ENCODE results near the gene VPS26C.

GRCh38 chr21:37192019-37192418 is 75.1 kb downstream of the VPS26C start:
- no peak for TF ChIP-seq NFE2L1 (CRISPR knock-in tag; IDR thresholded peaks at IDR 0.05)
- no peak for TF ChIP-seq CREB1 (CRISPR knock-in tag; IDR thresholded peaks at IDR 0.05)
- TF ChIP-seq FOXJ3 (CRISPR knock-in tag; IDR thresholded peaks at IDR 0.05; ENCODE audit: borderline replicate concordance): no peak
- TF ChIP-seq MYBL2 (CRISPR knock-in tag; IDR thresholded peaks at IDR 0.05): no peak
- TF ChIP-seq, protein P1, sequence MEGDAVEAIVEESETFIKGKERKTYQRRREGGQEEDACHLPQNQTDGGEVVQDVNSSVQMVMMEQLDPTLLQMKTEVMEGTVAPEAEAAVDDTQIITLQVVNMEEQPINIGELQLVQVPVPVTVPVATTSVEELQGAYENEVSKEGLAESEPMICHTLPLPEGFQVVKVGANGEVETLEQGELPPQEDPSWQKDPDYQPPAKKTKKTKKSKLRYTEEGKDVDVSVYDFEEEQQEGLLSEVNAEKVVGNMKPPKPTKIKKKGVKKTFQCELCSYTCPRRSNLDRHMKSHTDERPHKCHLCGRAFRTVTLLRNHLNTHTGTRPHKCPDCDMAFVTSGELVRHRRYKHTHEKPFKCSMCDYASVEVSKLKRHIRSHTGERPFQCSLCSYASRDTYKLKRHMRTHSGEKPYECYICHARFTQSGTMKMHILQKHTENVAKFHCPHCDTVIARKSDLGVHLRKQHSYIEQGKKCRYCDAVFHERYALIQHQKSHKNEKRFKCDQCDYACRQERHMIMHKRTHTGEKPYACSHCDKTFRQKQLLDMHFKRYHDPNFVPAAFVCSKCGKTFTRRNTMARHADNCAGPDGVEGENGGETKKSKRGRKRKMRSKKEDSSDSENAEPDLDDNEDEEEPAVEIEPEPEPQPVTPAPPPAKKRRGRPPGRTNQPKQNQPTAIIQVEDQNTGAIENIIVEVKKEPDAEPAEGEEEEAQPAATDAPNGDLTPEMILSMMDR (IDR thresholded peaks at IDR 0.05): no peak
- TF ChIP-seq ZNF263 (CRISPR knock-in tag; IDR thresholded peaks at IDR 0.05; ENCODE audit: low read depth): no peak
- TF ChIP-seq, protein P2, sequence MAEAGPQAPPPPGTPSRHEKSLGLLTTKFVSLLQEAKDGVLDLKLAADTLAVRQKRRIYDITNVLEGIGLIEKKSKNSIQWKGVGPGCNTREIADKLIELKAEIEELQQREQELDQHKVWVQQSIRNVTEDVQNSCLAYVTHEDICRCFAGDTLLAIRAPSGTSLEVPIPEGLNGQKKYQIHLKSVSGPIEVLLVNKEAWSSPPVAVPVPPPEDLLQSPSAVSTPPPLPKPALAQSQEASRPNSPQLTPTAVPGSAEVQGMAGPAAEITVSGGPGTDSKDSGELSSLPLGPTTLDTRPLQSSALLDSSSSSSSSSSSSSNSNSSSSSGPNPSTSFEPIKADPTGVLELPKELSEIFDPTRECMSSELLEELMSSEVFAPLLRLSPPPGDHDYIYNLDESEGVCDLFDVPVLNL (CRISPR knock-in tag; IDR thresholded peaks at IDR 0.05; ENCODE audit: borderline replicate concordance, low read depth): no peak
- no peak for TF ChIP-seq RELA (CRISPR knock-in tag; IDR thresholded peaks at IDR 0.05; ENCODE audit: borderline replicate concordance)
- no peak for TF ChIP-seq TEAD4 (CRISPR knock-in tag; IDR thresholded peaks at IDR 0.05)
- TF ChIP-seq, protein P3, sequence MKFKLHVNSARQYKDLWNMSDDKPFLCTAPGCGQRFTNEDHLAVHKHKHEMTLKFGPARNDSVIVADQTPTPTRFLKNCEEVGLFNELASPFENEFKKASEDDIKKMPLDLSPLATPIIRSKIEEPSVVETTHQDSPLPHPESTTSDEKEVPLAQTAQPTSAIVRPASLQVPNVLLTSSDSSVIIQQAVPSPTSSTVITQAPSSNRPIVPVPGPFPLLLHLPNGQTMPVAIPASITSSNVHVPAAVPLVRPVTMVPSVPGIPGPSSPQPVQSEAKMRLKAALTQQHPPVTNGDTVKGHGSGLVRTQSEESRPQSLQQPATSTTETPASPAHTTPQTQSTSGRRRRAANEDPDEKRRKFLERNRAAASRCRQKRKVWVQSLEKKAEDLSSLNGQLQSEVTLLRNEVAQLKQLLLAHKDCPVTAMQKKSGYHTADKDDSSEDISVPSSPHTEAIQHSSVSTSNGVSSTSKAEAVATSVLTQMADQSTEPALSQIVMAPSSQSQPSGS (CRISPR knock-in tag; IDR thresholded peaks at IDR 0.05; ENCODE audit: borderline replicate concordance, low read depth): no peak
- TF ChIP-seq, protein P4, sequence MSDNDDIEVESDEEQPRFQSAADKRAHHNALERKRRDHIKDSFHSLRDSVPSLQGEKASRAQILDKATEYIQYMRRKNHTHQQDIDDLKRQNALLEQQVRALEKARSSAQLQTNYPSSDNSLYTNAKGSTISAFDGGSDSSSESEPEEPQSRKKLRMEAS (CRISPR knock-in tag; IDR thresholded peaks at IDR 0.05): no peak
- no peak for TF ChIP-seq NR2C2 (CRISPR knock-in tag; IDR thresholded peaks at IDR 0.05)
